Activated effector memory CD4-positive, alpha-beta T cell treated with Interleukin-2 at 50 U/mL for 16 hours (primary cell): Measurements from ENCODE around the gene PIP5K1B.

Source experiments
- DNase-seq: peaks from one replicate; pipeline ENCODE4 v3.0.0-alpha.2; 2020

The PIP5K1B gene

GRCh38 chr9:68778635-68779034 lies 73.6 kb downstream of the PIP5K1B start:
- no peak for DNase-seq

GRCh38 chr9:68779558-68780379 lies 74.7 kb downstream of the PIP5K1B start:
- peak; percentile 88 for DNase-seq

- DNase-seq = no peak
Measured at GRCh38 chr9:68780380-68780712, 75.3 kb downstream of the PIP5K1B start.

- DNase-seq = no peak
Measured at GRCh38 chr9:68780720-68781119, 75.7 kb downstream of the PIP5K1B start.

GRCh38 chr9:68781928-68782327 lies 76.9 kb downstream of the PIP5K1B start:
- no peak for DNase-seq

GRCh38 chr9:68782546-68782945 lies 77.5 kb downstream of the PIP5K1B start:
- no peak for DNase-seq

GRCh38 chr9:68785965-68786364 lies 80.9 kb downstream of the PIP5K1B start:
- no peak for DNase-seq

GRCh38 chr9:68791169-68791568 lies 86.1 kb downstream of the PIP5K1B start:
- DNase-seq = no peak

GRCh38 chr9:68793605-68794343 lies 88.7 kb downstream of the PIP5K1B start:
- DNase-seq = no peak

GRCh38 chr9:68794898-68795297 lies 89.9 kb downstream of the PIP5K1B start:
- no peak for DNase-seq

GRCh38 chr9:68795411-68795810 lies 90.4 kb downstream of the PIP5K1B start:
- DNase-seq = no peak

GRCh38 chr9:68797116-68797515 lies 92.1 kb downstream of the PIP5K1B start:
- no peak for DNase-seq

- no peak for DNase-seq
Measured at GRCh38 chr9:68798423-68798822, 93.4 kb downstream of the PIP5K1B start.

GRCh38 chr9:68800836-68801235 lies 95.8 kb downstream of the PIP5K1B start:
- DNase-seq = no peak

- no peak for DNase-seq
Measured at GRCh38 chr9:68802525-68803015, 97.5 kb downstream of the PIP5K1B start.

GRCh38 chr9:68804911-68805889 lies 100.2 kb downstream of the PIP5K1B start:
- DNase-seq = no peak

GRCh38 chr9:68805890-68806517 lies 101.0 kb downstream of the PIP5K1B start:
- no peak for DNase-seq

GRCh38 chr9:68808338-68808890 lies 103.4 kb downstream of the PIP5K1B start:
- DNase-seq = no peak

- no peak for DNase-seq
Measured at GRCh38 chr9:68817079-68817875, 112.2 kb downstream of the PIP5K1B start.

- DNase-seq = no peak
Measured at GRCh38 chr9:68819065-68819464, 114.0 kb downstream of the PIP5K1B start.

GRCh38 chr9:68821911-68822310 lies 116.9 kb downstream of the PIP5K1B start:
- DNase-seq = no peak
